GM10248 (cell line): ENCODE measurements around the gene VAT1L.

Source experiments
- CTCF ChIA-PET: fragments of 300-600 bp; sonication (Branson Sonifier 250); formaldehyde crosslinking; extraction: SDS; loops from one replicate; lab custom pipeline; 2021; ENCODE audit warnings: antibody characterized with exemption; lab: Yijun Ruan, JAX
- POLR2A ChIA-PET: fragments of 350-650 bp; sonication (Branson Sonifier 250); formaldehyde crosslinking; extraction: SDS; loops from one replicate; lab custom pipeline; 2020; ENCODE audit warnings: antibody characterized with exemption; lab: Yijun Ruan, JAX
- DNase-seq: peaks from one replicate; pipeline ENCODE4 v3.0.0; 2012; ENCODE audit errors: extremely low spot score
- TF ChIP-seq, protein P1 (sequence below): IDR thresholded peaks from 2 replicates; pipeline ENCODE4 v1.5.1; 2012; ENCODE audit warnings: mild to moderate bottlenecking, low read depth; ENCODE audit errors: extremely low read depth, missing control alignments, control extremely low read depth

The VAT1L gene, protein sequence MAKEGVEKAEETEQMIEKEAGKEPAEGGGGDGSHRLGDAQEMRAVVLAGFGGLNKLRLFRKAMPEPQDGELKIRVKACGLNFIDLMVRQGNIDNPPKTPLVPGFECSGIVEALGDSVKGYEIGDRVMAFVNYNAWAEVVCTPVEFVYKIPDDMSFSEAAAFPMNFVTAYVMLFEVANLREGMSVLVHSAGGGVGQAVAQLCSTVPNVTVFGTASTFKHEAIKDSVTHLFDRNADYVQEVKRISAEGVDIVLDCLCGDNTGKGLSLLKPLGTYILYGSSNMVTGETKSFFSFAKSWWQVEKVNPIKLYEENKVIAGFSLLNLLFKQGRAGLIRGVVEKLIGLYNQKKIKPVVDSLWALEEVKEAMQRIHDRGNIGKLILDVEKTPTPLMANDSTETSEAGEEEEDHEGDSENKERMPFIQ

DNA sequence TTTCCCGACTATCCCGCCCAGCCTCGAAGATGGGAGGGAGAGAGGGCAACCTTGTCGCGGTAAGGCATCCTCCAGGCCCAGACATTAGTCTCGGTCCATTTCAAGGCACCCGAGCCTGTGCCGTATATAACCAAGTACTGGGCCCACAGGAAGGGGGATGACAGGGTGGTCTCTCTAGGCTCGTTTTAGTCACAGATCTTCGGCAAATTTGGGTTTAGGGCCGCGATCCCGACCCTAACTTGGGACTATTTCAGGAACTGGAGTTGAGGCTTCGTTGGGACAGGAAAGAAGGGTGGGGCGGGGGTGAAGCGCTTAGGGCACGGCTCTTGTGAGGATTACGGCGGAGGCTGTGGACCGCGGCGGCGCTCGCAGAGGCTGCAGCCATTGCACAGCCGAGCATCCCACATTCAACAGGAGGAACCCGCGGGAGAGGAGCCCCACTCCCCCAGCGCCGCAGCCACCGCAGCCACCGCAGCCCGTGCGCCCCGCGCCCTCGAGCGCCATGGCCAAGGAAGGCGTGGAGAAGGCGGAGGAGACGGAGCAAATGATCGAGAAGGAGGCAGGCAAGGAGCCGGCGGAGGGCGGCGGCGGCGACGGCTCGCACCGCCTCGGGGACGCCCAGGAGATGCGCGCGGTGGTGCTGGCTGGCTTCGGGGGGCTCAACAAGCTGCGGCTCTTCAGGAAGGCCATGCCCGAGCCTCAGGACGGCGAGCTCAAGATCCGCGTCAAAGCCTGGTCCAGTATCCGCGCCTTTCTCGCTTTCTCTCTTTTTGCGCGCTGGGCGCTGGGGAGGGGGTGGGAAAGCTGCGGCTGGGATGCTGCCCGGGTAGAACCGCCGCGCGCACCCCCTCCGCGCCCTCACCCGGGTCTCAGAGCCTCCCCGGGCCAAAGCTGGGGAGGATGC lies at the start of gene VAT1L:
Gene VAT1L (plus strand): TSS at position 384 of the 904 bp plus-strand sequence. CDS start 119 bp downstream, at position 503.
- ChIA-PET CTCF (interaction anchor here (1.0 kb wide), 1 partner anchor 16 kb away, joined by 4 read pairs; no protein-coding TSS in a partner anchor), POLR2A (no interaction called here)
- TF ChIP-seq, protein P1, sequence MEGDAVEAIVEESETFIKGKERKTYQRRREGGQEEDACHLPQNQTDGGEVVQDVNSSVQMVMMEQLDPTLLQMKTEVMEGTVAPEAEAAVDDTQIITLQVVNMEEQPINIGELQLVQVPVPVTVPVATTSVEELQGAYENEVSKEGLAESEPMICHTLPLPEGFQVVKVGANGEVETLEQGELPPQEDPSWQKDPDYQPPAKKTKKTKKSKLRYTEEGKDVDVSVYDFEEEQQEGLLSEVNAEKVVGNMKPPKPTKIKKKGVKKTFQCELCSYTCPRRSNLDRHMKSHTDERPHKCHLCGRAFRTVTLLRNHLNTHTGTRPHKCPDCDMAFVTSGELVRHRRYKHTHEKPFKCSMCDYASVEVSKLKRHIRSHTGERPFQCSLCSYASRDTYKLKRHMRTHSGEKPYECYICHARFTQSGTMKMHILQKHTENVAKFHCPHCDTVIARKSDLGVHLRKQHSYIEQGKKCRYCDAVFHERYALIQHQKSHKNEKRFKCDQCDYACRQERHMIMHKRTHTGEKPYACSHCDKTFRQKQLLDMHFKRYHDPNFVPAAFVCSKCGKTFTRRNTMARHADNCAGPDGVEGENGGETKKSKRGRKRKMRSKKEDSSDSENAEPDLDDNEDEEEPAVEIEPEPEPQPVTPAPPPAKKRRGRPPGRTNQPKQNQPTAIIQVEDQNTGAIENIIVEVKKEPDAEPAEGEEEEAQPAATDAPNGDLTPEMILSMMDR = no peak
- DNase-seq = no peak

DNA sequence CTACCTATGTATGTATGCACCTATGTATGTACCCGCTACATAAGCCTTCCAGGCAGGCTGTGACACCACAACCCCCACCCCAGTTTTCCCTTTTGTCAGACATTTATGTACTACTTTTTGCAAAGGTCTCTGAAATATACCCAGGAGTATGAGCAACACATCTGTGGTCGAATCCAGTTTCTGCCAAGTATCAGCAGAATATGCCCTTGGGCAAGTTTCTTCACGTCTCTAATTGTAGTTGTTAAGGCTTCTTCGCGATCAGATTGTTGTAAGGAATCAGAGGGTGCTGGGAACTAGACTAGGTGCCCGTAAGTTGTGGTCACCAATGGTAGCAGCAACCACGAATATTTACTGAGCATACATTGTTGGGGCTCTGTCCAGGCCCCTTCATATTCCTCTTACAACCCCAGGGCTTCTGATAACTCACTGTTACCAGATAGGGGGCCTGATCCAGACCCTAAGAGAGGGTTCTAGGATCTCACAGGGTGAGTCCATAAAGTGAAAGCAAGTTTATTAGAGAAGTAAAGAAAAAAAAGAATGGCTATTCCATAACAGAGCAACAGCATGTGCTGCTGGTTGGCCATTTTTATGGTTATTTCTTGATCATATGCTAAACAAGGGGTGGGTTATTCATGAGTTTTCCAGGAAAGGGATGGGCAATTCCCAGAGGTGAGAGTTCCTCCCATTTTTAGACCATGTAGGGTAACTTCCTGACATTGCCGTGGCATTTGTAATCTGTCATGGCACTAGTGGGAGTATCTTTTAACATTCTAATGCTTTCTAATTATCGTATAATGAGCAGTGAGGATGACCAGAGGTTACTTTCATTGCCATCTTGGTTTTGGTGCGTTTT lies 49.4 kb upstream of the VAT1L start:
- POLR2A ChIA-PET = no interaction called here

DNA sequence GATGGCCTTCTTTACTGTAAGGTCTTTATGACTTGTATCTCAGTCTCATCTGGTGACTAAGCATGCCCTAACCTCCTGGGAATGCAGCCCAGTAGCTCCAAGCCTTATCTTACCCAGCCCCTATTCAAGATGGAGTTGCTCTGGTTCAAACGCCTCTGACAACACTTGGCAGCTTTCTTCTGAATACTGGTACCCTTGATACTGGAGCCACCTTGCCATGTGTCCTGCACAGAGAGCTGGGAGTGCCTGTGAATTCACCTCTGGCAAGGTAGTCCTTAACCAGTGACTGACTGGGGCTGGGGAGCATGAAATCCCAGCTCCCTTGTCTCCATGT lies 48.8 kb upstream of the VAT1L start:
- POLR2A ChIA-PET = no interaction called here
- CTCF ChIA-PET = no interaction called here
- DNase-seq = no peak
- TF ChIP-seq, protein P1 = no peak

More for the DNA sequence above, 49.4 kb upstream of the VAT1L start:
- DNase-seq = no peak
- CTCF ChIA-PET = no interaction called here
- TF ChIP-seq, protein P1 = no peak

DNA sequence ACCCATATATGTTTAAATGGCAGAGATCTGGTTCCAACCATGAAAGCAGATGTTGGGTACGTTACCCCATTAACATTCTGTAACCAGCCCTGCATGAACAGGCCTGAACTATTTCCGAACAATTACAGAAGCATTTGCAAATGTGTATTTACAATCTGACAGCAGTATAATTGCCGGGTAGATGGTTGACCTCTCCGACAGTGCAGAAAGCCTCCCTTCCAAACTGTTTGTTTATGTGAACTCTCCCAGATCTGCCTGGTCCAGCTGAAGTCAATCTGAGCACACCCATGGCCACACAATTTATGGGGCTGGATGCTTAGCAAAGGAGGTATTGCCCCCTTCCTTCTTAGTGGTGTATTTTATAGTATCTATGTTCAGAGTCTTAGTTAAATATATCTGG lies 44.2 kb upstream of the VAT1L start:
- CTCF ChIA-PET = no interaction called here
- TF ChIP-seq, protein P1 = no peak
- no peak for DNase-seq

DNA sequence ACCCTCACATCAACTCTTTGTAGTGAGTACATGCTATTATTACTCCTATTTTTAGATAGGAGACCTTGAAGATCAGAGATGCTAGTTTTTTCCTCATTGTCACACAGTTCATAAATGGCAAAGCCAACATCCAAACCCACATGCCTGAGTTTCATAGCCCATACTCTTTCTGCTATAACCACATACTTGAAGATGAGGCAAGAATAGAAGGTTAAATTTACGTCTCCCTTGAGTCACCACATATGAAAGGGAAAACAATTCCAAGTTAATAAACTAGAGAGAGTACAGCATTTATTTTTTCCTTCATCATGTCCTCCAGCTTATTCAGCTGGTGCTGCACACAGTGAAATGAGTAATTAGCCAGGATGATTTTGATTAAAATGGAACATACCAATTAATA lies 42.4 kb upstream of the VAT1L start:
- ChIA-PET CTCF (no interaction called here), POLR2A (no interaction called here)
- TF ChIP-seq, protein P1 = no peak
- no peak for DNase-seq

More for the DNA sequence above, 44.2 kb upstream of the VAT1L start:
- POLR2A ChIA-PET = no interaction called here
